CD1c-positive myeloid dendritic cell (primary cell): ENCODE results near the gene IFFO2.
"Not testable (repeated sequence)": the region's sequence is repeated elsewhere in the genome, so short reads cannot be mapped to it uniquely, and the experiment has no call there.

Source experiments
- DNase-seq: peaks from one replicate; pipeline ENCODE4 v3.0.0-alpha.2; 2016; ENCODE audit errors: extremely low spot score

IFFO2 gene

DNA sequence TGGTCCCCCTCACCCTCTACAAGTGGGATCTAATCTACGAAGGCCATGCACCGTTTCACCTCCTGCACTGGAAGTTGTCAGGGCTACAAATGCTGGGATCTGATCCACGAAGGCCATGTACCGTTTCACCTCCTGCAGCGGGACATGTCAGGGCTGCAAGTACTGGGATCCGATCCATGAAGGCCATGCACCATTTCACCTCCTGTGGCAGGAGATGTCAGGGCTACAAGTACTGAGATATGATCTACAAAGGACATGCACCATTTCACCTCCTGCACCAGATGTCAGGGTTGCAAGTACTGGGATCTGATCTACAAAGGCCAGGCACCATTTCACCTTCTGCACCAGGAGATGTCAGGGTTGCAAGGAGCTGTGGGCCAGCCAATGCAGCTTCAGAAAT, 61.2 kb downstream of the IFFO2 start:
- no peak for DNase-seq

DNA sequence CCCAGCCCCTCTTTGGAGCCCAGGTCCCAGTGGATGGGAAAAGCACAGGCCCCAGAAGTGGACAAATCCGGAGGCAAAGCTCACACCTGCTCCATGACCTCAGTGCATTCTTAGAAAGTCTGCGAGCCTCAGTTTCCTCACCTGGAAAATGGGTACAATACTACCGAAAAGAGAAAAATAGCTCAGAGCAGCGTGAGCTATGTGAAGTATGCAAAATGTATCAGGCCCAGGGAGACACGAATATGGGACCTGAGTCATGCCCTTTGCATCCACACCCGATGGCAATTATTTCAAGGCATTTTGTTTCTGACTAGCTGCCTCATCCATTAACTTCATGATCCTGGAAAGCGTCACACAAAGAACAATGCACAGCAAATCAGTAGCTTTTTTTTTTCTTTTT, 63.4 kb downstream of the IFFO2 start:
- DNase-seq, result no peak

DNA sequence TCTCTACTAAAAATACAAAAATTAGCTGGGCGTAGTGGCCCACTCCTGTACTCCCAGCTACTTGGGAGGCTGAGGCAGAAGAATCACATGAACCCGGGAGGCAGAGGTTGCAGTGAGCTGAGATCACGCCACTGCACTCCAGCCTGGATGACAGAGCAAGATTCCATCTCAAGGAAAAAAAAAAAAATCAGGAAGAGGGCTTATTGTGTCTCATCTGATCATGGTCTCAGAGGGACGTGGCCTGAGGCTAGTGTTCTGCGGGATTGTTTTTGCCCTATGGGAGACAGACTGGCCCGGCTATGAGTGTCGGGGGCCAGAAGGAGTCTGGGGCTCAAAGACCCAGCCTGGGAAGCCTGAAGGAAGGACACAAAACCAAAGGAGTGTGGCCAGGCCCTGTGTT, 64.6 kb downstream of the IFFO2 start:
- not testable (repeated sequence) for DNase-seq

DNA sequence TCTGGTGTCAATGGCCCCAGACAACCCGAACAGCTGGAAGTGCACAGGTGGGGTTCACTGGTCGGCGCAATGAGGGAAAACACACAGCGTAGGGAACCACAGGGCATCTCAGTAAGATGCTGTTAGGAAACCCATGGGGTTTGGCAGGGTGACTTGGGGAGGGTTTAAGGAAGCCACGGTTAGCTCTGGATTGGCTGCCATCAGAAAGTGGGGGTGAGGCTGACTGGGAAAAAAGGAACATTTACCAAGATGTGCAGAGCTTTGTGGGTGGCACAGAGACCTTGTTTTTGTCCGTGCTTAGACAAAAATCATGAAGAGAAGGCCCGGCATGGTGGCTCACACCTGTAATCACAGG, 65.1 kb downstream of the IFFO2 start:
- peak; percentile 32 for DNase-seq

DNA sequence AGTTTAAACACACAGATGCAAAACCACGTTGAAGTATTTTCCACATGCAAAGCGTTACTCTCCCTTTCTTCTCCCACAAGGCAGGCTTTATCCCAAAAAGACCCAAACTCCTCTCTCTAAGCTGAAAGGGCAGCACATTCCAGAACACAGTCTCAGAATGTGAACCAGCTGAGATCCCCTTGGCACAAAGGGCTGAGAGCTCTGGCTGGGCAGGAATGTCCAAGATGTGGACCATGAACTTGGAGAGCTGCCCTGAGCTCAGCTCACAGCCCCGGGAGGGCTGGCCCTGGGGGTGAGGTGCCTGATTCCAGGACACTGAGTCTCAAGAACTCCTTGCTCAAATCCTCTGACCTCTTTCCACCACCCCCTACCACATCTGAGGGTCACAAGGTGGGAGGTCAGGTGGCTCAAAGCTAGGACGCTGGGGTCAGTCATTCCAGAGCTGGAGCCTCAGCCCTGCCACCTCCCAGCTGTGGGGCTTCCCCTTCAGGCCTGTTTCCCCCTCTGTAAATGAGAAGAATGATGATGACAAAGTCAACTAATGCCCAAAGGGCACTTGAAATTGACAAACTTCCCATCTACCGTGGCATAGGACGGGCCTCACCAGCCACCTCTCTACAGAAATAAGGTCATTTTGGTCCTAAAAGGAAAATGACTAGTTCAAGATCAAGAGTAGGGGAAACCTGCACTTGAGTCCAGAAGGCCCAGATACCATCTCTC, 65.6 kb downstream of the IFFO2 start:
- no peak for DNase-seq

DNA sequence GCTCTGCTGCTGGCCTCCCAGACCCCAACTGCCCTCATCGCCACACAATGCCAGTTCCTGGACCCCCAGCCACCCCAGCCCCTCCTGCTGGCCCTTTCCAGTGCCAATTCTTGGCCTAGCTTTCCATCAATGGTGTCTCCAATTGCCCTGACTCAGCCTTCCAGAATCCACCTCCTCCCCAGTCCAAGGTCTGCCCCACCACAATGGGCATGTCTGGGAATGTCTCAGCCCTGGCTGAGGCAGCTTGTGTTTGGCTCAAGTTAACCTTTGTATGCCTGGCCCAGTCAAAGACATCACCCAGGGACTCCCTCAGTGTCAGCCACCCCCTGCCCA, 70.5 kb downstream of the IFFO2 start:
- no peak for DNase-seq

DNA sequence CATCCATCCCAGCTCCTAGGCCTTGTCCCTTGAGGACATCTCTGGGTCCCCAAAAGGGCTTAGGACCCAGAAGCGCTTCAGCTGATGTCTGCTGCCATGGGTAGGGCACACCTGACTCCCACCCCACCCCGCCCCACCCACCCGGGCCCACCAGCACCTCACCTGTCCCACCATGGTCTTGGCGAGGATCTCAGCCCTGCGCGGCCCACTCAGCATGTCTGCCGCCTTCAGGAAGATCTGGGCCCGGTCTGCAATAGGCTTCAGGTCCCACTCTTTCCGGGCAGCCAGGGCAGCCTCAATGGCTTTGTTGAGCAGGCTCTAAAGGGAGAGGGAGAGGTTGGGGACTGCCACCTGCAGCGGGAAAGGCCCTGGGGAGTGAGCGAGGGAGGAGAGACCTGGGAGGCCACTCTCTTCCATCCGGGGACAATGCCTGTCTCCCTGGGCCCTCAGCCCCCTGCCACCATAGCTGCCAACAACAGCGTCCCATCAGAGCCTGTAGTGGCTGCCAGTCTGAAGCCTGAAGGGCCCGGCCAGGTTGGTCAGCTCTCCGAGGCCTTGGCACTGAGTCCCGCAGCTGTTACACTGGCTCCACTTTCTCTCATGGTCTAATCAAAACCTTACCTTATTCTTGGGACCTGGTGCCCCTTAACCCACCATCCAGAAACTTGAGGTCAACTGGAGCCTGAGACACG, 71.0 kb downstream of the IFFO2 start:
- DNase-seq, result no peak

DNA sequence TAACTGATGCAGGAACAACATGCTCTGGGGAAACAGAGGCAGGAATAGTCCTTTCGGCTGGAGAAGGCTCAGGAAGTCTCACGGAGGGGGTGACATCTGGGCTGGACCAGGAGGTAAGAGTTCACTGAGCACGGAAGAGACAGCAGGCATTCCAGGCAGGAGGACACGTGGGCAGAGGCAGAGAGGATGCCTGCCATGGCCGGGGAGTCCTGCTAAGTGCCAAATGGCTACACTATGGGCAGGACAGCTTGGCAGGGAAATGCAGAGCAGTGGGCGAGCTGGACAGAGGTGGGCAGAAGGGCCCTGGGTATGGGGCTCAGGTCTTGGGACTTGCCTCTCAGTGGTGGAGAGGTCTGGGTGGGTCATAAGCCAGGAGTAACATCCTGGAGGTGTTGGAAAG, 71.7 kb downstream of the IFFO2 start:
- DNase-seq, result no peak

DNA sequence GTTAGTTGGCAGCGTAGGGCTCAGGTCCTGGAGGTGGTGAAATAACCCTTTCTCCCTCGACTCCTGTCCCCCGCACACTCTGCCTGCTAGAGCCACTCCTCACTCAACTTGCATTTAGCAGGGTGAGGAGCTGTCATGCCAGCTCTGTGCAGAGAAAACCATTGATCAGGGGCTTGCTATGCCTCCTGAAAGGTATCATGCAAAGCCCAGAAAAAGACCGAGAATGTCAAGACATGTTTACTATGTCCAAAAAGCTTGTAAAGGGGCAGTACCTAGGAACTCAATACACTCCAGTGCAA, 72.1 kb downstream of the IFFO2 start:
- DNase-seq, result no peak

DNA sequence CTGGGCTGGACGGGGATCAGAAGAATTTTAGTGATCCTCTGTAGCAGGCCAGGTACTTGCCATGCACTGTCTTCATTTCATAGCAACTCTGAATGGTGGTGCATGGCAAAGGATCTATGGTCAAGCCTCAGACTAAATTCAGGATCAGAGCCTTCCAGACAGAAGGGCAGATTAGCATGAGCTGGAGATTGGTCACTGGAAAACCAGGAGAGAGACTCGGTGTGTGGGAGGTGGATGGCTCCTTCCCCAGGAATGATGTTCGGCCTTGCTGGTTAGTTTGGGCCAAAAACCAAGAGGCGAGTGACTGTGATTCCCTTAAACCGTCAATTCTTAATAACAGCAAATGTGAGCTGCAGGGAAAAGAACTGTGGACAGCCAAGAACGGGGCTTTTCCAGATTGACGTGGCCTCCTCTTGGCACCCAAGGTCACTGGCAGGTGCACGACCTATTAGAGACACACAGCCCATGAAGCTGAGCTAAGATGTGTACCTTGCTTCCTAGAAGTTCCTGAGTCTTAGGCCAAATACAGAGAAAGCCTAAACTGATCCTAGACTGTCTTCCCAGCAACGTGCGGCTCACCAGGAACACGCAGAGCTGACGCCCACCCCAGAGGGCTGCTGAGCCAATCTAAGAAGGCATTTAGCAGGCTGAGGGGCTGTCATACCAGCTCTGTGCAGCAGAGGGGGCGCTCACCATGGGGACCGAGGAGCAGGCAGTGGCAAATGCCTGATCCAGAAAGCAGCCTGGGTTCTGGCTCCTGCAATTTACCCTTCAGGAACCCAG, 72.6 kb downstream of the IFFO2 start:
- DNase-seq, result peak; percentile 69

DNA sequence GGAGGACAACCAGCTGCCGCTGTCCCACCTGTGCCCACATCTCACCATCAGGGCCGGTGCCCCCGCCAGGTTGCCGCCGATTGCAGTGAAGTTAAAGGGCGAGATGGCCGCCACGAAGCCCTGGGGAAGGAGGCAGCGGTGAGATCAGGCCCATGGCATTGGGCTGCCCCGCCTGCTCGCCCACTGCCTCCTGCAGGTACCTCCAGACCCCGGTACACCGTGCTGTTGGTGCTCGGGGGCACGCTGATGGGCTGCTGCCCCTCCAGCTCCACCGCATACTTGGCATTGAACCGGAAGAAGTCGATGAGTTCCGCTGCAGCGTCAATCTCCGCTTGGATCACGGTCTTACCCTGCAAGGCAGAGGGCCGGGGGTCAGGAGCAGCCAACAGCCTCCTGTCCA, 73.4 kb downstream of the IFFO2 start:
- no peak for DNase-seq

DNA sequence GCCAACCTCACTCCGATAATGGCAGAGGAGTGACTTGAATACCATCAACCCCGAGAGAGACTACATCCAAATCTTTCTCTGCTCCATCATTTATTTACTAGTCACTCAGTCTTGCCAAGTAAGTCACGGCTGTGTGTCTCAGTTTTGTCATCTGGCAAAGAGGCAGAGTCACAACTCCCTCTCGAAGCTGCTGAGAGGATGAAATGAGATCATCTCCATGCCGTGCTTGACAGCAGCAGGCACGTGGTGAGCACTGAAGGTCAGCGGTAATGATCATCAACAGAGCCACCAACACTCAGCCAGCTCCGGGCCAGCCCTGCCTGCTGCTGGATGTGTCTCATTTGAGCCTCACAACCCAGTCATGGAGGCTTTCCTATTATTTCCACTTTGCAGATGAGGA, 74.0 kb downstream of the IFFO2 start:
- DNase-seq, result no peak

DNA sequence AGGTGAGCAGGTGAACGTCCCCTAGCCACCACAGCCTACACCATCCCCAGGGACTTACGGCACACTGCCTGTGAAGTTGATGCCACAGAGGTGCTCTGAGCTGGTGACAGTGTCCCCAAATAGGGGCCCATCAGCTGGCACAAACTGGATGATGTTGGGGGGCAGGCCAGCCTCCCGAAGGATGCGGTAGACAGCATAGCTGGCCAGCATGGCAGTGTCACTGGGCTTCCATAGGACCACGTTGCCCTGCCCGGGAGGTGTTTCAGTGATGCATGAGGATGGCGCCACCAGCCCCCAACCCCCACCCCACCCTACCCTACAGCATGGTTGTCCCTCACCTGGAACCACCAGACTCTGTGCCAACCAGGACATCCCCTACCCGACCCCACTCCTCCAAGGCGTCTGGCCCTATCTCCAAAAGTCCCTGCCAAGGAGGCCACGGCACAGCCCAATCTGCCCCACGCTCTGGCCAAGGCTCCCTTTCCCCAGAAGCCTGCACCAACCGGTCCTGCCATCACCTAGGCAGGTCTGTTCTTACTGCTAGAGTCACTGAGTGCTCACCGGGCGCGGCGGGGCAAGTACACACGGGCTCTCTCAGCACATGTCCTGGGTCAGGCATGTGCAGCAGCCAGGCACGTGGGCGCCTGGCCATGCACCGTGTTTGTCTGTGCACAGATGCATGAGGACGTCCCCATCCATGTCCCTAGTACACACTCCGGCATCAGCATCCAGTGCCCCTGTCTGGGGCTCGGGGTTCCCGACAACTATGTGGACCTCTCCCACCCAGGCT, 74.6 kb downstream of the IFFO2 start:
- no peak for DNase-seq

DNA sequence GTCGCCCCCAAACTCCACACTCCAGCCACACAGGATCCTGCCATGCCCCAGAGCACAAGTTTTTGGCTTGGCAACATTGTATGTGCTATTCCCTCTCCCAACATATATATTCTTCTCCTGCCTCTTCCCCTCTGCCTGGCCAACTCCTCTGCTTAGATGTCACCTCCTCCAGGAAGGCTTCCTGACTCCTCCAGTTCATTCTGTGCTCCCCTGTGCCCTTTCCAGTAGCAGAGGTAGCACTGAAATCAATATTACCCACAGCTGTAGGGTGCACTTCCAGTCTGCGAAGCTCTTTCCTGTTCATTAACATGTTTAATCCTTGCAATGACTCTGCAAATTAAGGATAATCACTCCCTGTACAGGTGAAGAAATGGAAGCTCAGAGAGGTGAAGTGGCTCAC, 75.3 kb downstream of the IFFO2 start:
- DNase-seq, result no peak

DNA sequence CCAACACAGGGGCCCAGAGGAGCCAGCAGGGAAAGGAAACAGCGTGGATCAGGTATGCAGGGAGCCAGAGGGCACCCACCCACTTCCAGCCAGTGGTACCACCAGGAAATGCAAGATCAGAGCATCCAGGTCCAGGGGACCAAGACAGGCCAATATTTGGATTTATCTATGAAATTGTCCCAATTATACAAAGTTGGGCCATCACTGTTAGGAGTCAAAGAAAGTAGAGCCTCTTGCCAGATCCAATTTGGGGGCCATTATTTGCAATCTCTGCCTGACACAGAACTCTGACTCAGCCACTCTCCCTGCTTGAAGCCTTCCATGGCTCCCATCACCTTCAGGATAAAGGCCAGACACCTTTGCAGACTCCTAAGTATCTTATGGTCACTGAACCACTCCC, 75.9 kb downstream of the IFFO2 start:
- DNase-seq, result no peak

DNA sequence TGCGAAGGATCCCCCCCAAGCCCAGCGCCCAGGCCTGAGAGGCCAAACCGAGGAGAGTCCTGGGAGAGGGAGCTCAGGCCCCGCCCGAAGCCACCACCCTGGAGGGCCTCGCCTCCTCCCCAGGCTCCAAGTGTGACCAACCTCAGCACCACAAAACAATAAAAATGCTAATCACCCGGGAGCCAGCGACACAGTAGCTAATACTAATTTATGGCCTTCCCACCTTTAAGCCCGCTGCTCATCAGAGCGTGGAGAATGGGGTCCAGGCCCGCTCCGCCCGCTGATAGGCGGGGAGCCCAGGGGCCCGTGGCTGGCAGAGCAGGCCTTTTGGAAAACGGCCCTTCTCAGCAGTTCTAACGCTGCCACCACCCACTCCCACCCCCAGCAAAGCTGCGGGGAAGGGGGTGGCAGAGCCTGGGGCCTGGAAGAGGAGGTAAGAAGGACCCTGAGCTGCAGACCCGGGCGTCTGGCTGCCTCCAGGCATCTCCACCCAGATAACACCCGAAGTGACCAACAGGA, 76.6 kb downstream of the IFFO2 start:
- no peak for DNase-seq

DNA sequence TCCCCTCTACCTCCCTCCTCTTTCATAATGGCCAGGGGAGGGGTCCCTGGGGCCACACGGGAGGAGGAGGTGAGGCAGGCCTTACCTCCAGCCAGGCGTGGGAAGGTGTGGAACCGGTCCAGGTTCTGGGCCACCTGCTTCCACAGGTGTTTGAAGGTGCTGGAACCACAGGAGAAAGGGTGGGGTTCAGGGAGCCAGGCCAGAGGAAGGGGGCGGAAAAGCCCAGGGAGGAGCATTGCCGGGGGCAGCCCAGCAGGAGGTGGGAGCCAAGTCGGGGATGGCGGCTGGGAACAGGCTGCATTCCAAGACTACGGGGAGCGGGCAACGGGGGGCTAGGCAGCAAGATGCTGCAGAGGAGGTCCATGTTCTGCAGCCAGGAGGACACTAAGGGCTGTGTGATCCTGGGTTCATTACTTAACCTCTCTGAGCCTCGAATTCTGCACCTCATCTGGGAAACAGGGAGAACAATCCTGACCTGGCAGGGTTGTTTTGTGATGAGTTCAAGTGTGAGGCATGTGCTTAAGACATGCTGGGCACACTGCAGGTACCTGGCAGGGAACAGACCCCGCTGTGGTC, 77.2 kb downstream of the IFFO2 start:
- no peak for DNase-seq

DNA sequence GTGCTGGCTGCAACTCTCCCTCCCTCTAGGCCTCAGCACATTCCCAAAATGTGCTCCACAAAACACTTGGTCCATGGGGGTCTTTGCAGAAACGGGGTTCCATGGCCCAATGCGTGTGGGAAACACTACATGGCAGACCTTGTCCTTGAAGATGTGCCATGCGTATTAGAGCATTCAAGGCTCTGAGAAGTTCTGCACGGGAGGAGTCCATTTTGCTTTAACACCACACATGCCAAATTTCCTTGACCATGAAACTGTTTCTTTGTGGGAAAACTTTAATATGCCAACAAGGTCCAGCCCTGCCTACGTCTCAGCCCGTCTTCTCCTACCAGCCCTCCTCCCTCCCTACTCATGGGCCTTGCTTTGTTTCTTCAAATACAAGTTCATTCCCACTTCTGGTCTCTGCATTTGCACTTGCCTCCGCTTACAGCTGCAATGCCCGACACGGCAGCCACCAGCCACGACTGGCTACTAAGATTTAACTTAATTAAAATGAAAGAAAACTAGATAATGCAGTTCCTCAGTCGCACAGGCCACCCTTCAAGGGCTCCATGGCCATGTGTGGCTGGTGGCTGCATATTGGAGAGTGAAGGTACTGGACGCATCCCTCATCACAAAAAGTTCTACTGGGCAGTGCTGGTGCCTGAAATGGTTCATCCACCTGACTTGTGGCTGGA, 77.8 kb downstream of the IFFO2 start:
- no peak for DNase-seq

DNA sequence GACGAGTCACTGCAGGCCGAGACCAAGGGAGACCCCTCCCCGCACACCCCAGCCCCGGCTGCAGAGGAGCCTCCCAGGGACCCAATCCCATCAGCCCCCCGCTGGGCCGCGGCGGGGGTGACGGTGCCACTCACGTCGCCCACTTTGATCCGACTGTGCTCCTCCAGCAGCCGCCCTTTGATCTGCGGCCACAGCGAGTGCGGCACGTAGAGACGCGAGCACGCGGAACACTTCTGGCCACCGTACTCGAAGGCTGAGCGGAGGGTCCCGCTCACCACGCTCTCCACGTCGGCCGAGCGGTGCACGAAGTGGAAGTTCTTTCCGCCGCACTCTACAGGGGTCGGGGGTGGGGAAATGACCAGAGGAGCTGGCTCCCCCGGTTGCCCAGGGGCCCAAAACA, 79.2 kb downstream of the IFFO2 start:
- DNase-seq, result no peak

DNA sequence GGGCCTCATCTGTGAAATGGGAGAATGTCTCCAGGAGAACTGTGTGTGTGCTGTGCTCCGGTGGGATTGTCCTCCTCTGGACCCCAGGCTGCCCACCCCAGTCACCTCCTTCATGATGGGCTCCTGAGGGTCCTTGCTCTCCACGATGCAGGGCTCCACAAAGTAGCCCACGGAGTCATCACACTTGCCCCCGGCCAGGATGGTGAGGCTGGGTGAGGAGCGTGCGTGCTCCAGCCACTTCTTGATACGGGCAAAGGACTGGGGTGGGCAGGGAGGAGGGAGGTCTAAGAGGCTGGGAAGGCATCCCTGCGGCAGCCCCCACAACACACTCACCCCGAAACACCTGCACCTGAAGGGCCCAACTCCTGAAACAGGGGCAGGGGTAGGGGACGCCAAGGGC, 80.3 kb downstream of the IFFO2 start:
- DNase-seq, result no peak

DNA sequence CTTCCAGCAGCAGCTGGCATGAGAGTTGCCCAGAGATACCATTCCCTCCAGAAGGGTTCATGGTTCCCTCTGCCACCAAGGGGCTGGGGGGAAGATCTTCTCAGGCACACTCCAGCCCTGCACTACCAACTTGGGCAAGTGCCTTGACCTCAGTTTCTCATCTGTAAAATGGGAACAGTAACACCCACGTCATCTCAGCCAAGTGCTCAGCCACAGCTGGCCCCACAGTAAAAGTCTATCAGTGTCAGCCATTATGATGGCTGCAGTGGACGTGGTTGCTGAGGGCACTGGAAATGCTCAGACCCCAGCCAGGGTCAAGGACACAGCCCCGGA, 80.7 kb downstream of the IFFO2 start:
- no peak for DNase-seq
